ENCODE data around the gene OR2V2.
A peak's percentile ranks its signal among the peaks of the same experiment; 100 is the strongest.

DNA sequence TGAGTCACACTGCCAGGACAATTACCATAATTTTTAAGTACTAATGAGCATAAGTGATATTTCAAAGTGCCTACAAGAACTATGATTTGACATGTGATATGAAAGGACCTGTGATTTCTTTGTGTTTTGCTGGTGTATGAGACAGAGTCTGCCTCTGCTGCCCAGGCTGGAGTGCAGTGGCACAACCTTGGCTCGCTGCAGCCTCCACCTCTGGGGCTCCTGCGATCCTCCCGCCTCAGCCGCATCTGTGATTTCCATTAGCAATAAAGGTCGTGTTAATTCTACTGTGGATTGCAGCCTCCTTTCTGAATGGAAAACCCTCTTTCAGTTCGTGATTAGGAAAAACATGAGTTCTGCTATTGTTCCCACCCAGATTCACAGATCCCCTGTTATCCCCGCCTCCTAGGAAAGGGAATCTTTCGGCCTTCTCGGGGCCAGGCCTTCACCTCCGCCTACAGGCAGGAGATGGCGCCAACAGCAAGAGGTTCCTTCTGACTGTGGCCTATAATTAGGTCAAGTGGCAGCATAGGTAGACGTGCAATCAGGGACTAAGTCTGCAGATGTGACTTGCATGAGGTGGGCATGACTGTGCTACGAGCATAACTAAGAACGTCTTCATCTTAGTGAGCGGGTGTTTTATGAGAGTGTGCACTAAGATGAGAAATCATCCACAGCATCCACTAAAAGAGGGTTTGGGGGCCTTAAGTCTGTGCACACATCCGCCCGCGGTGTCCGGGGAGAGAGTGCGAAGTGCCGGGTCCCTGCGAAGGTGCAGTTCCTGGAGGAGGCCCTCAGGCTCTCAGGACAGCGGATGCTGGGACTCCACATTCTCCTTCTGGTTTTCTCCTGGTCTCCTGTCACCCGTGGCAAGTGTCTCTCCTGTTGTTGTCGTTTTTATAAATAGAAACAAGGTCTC, 34.5 kb downstream of the OR2V2 start:
- TF ChIP-seq FOS (IDR thresholded peaks at IDR 0.05; ENCODE audit: borderline replicate concordance, insufficient read depth, low read length) (no peak), POLR2A (IDR thresholded peaks at IDR 0.05; ENCODE audit: low read depth, low read length) (no peak), EZH2 (IDR thresholded peaks at IDR 0.05; ENCODE audit: borderline replicate concordance, low read depth, low read length, severe bottlenecking) (no peak)
- TF ChIP-seq, protein P1, sequence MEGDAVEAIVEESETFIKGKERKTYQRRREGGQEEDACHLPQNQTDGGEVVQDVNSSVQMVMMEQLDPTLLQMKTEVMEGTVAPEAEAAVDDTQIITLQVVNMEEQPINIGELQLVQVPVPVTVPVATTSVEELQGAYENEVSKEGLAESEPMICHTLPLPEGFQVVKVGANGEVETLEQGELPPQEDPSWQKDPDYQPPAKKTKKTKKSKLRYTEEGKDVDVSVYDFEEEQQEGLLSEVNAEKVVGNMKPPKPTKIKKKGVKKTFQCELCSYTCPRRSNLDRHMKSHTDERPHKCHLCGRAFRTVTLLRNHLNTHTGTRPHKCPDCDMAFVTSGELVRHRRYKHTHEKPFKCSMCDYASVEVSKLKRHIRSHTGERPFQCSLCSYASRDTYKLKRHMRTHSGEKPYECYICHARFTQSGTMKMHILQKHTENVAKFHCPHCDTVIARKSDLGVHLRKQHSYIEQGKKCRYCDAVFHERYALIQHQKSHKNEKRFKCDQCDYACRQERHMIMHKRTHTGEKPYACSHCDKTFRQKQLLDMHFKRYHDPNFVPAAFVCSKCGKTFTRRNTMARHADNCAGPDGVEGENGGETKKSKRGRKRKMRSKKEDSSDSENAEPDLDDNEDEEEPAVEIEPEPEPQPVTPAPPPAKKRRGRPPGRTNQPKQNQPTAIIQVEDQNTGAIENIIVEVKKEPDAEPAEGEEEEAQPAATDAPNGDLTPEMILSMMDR (IDR thresholded peaks at IDR 0.05; ENCODE audit: extremely low read depth in 1 of 2, insufficient read depth in 1 of 2, low read depth in 1 of 2, low read length in 2 of 2): peak; percentile 76 to 79
- TF ChIP-seq, protein P2, sequence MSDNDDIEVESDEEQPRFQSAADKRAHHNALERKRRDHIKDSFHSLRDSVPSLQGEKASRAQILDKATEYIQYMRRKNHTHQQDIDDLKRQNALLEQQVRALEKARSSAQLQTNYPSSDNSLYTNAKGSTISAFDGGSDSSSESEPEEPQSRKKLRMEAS (IDR thresholded peaks at IDR 0.05; ENCODE audit: insufficient read depth, insufficient read length): no peak

Data from endothelial cell of umbilical vein (primary cell).